Prostate gland (tissue), 2 donors: Measurements from ENCODE around the gene ACTG1. TPM values are rescaled to one million over a fixed set of nuclear protein-coding genes. Genes with fewer than 3 reads are reported as not detected.

Experiments used
- DNase-seq: peaks from one replicate; pipeline ENCODE4 v3.0.0-alpha.2; 2019; ENCODE audit warnings: low spot score
- H3K27ac ChIP-seq, 2 donors: fragments of 200-600 bp; sonication (generic); 2 replicates each; pipeline ENCODE4 v1.5.1; 2017 to 2019
- H3K27me3 ChIP-seq: fragments of 200-600 bp; sonication (generic); replicated peaks from 2 replicates; pipeline ENCODE4 v1.5.1; 2019; ENCODE audit not compliant: insufficient read depth
- H3K36me3 ChIP-seq, 2 donors: fragments of 200-600 bp; sonication (generic); 1 replicate in 1 of 2; 2 replicates in 1 of 2; pipeline versions ENCODE4 v1.5.1 to v1.8.1; 2017 to 2019
- H3K4me1 ChIP-seq: fragments of 200-600 bp; sonication (generic); replicated peaks from 2 replicates; pipeline ENCODE4 v1.5.1; 2019
- H3K4me3 ChIP-seq, 2 donors: fragments of 200-600 bp; sonication (generic); 2 replicates each; pipeline ENCODE4 v1.5.1; 2017 to 2019
- H3K9me3 ChIP-seq: fragments of 200-600 bp; sonication (generic); 2 replicates; pipeline ENCODE4 v1.5.1; 2017
- CTCF ChIP-seq, 4 experiments: fragments of 200-600 bp in 2 of 4; fragments of 450-650 bp in 2 of 4; sonication (generic) in 2 of 4; IDR thresholded peaks; 1 replicate in 3 of 4; 2 replicates in 1 of 4; pipeline ENCODE4 v1.5.1; 2016 to 2019; ENCODE audit warnings: antibody characterized with exemption in 4 of 4, mild to moderate bottlenecking in 2 of 4, moderate library complexity in 2 of 4
- POLR2A ChIP-seq: fragments of 450-650 bp; IDR thresholded peaks from one replicate; pipeline ENCODE4 v1.6.1; 2016; ENCODE audit warnings: antibody characterized with exemption, mild to moderate bottlenecking
- POLR2AphosphoS5 ChIP-seq: sonication (generic); formaldehyde crosslinking; IDR thresholded peaks from one replicate; pipeline ENCODE4 v1.6.1; 2017; ENCODE audit warnings: antibody characterized with exemption
- WGBS: methylation state at CpG from one replicate; pipeline ENCODE4 v1.1.5; 2018; 5-methylcytosine and 5-hydroxymethylcytosine counted together
- intact Hi-C: fragments of 100-400 bp; cut with DNase I; formaldehyde crosslinking; loops from one replicate; pipeline ENCODE4 v1.14.2; 2022
- total RNA-seq, 2 donors: library from RNA; depleted of rRNA; stranded (reverse); fragments of >200 nt; gene quantifications; one replicate each; pipeline ENCODE4 v1.1.0, GENCODE V29; 2016

The ACTG1 gene
- total RNA-seq, 2 donors from 2014 or later: 2,438 to 3,181 TPM

DNA sequence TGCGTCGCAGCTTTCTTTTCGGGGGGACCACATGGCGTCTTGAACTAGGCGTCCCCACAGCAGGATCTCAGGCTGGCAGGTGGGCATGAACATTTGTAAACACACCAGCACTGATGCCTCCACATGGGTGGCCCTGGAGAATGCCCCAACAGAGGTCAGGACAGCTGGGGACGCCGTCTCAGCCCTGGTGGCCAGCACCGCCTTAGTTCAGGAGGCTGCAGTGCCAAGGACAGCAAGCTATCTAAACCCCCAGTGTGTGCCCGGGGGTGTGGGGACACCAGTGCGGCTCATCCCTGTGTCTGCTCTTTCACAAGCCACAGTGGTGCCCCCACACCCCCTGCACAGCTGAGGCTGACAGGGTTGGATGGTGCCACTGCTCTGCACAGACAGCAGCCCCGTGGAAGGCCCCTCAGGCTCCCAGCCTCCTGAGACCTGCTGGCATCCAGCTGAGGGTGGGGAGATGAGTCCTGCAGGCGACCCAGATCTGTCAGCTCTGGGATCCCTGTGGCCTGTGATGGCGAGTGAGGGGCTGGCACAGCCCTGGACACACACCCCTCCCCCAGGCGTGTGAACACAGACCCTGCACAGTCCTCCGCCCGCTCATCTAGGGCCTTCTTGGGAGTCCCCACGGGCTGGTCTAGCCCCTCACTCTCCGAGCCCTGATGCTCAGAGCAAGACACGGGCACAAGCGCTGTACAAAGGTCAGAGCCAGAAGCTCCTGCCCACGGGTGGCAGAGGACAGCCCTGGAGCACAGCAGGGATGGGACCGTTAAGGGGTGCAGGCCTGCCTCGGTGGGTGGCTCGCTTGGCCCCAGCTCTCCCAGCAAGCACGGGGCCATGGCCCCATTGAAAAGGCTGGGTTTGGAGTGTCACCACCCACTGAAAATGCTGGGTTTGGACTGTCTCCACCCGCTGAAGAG lies 26.3 kb upstream of the ACTG1 start:
- Histone ChIP-seq H3K4me1 (no peaks in the 10 kb centered on the region), H3K9me3 (no peaks in the 10 kb centered on the region), H3K36me3 (peaks cover 0 to 11% of the 10 kb centered on the region in 2 donors), H3K4me3 (no peak overlapping the region), H3K27ac (no peak overlapping the region), H3K27me3 (peaks cover 4% of the 10 kb centered on the region)
- 89% methylated on average over 25 of the region's 26 CpGs for WGBS
- intact Hi-C loops: no loop called here
- DNase-seq: no peak
- TF ChIP-seq POLR2AphosphoS5: no peak

DNA sequence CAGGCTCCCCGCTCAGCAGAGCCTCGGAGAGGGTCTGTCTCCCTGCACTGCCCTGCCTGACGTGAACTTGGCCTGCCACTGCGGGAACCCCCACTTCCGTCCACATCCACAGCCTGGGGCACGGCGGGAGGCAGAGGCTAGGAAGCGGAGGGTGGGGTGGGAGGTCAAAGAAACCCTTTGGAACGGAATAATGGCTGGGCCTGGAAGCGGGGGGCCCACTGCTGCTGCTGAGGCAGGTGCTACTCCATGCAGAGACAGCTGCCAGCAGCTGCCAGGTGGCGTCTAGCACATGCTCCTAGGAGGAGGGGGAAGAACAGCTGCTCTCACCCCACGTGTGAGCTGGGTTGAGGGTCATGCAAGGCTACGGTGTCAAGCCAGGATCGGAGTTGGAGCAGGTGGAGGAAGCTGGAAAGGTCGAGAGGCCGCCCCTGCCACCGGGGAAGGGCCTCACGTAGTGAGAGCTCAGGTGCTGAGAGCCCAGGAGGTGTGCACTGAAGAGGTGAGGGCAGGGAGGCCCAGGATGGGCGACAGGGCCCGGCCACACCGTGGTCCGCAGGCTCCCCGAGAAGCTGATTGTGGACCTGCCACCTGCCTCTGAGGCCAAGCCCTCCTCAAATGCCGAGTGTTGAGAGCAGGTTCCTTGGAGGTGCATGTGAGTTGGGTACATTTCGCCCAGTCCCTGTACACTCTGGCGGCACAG lies 25.4 kb upstream of the ACTG1 start:
- Histone ChIP-seq H3K9me3 (no peaks in the 10 kb centered on the region), H3K36me3 (peaks cover 0 to 11% of the 10 kb centered on the region in 2 donors), H3K27me3 (peaks cover 4% of the 10 kb centered on the region), H3K4me1 (no peaks in the 10 kb centered on the region), H3K4me3 (no peak overlapping the region), H3K27ac (no peak overlapping the region)
- DNase-seq: no peak
- intact Hi-C loops: no loop called here
- no peak for TF ChIP-seq POLR2A
- TF ChIP-seq CTCF (IDR thresholded peaks at IDR 0.05): no peak
- TF ChIP-seq POLR2AphosphoS5: no peak
- WGBS: 71% methylated on average over 26 of the region's 26 CpGs

GRCh38 chr17:81537343-81537855 lies 24.8 kb upstream of the ACTG1 start:
- H3K9me3 ChIP-seq: no peaks in the 10 kb centered on the region
- H3K4me3 ChIP-seq: no peak overlapping the region
- intact Hi-C loops: no loop called here
- DNase-seq: no peak
- no peaks in the 10 kb centered on the region for H3K4me1 ChIP-seq
- peaks cover 4% of the 10 kb centered on the region for H3K27me3 ChIP-seq
- no peak overlapping the region for H3K27ac ChIP-seq
- WGBS: 25% methylated on average over 15 of the region's 17 CpGs
- H3K36me3 ChIP-seq: peaks cover 0 to 11% of the 10 kb centered on the region in 2 donors
- TF ChIP-seq POLR2A (no peak), CTCF (IDR thresholded peaks at IDR 0.05) (peak in 3 of 4 experiments; percentile 23 to 75 (median 55))

DNA sequence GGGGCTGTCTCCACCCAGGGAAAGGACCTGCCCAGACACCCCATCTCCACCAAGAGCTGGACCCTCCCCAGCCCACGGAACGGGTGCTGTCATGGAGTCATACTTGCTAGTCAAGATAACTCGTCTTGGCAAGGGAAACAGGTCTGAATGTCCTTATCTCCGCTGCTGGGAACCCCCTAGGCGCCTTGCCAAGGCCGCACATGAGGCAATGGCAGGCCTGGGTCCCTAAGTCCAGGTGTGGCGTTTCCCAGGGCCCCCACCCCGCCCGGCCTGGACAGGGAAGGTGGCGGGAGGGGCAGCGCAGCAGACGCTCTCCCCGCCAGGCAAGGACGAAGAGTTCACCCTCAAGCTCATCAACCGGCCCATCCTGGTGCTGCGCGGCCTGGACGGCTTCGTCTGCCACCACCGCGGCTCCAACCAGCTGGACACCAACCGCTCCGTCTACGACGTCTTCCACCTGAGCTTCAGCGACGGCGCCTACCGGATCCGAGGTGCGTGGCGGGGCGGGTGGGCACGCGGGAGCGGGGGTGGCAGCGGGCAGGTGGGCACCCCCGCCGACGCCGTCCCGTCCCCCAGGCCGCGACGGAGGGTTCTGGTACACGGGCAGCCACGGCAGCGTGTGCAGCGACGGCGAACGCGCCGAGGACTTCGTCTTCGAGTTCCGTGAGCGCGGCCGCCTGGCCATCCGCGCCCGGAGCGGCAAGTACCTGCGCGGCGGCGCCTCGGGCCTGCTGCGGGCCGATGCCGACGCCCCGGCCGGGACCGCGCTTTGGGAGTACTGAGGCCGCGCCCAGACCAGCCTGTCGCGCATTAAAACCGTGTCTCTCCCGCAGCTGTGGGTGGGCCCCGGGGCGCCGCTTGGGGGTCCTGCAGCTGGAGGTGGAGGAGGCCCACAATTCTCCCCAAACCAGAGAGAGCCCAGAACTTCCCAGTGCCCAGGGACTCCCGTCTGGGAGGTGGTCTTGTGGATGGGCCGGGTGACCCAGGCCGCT lies 24.0 kb upstream of the ACTG1 start:
- Histone ChIP-seq H3K36me3 (peaks cover 0 to 11% of the 10 kb centered on the region in 2 donors), H3K4me3 (no peak overlapping the region), H3K27ac (no peak overlapping the region), H3K9me3 (no peaks in the 10 kb centered on the region), H3K4me1 (no peaks in the 10 kb centered on the region), H3K27me3 (peaks cover 4% of the 10 kb centered on the region)
- no peak for TF ChIP-seq CTCF (IDR thresholded peaks at IDR 0.05)
- TF ChIP-seq POLR2AphosphoS5: no peak
- no peak for TF ChIP-seq POLR2A
- intact Hi-C loops: no loop called here
- WGBS: 20% methylated on average over 57 of the region's 89 CpGs
- DNase-seq: no peak
